BE2C (cell line): ENCODE data around the gene SPAG16. TPM values are rescaled to one million over a fixed set of nuclear protein-coding genes. Genes with fewer than 3 reads are reported as not detected.

Experiments
- DNase-seq: peaks from one replicate; pipeline ENCODE4 v3.0.0-alpha.2; 2020
- H3K27me3 ChIP-seq: fragments of 250-450 bp; sonication (Bioruptor Pico); 2 replicates; pipeline ENCODE4 v1.5.1; 2020; ENCODE audit warnings: mild to moderate bottlenecking
- H3K36me3 ChIP-seq: fragments of 250-450 bp; sonication (Bioruptor Pico); 2 replicates; pipeline ENCODE4 v1.5.1; 2020; ENCODE audit warnings: mild to moderate bottlenecking
- H3K4me1 ChIP-seq: fragments of 250-450 bp; sonication (Bioruptor Pico); 2 replicates; pipeline ENCODE4 v1.5.1; 2020
- H3K4me3 ChIP-seq: 2 replicates; pipeline ENCODE4 v1.5.1; 2011; ENCODE audit warnings: low read depth, low read length
- H3K9me3 ChIP-seq: fragments of 250-450 bp; sonication (Bioruptor Pico); 2 replicates; pipeline ENCODE4 v1.5.1; 2020
- polyA plus RNA-seq: library from polyadenylated mRNA; unstranded; fragments of >200 nt; gene quantifications from one replicate; pipeline ENCODE4 v1.2.1, GENCODE V29; 2012; ENCODE audit warnings: low read depth, missing spikeins; ENCODE audit not compliant: insufficient read length, insufficient read depth
- TF ChIP-seq, protein P1 (sequence below): IDR thresholded peaks from 2 replicates; pipeline ENCODE4 v1.5.1; 2012; ENCODE audit warnings: mild to moderate bottlenecking, low read depth, low read length

Gene SPAG16
- polyA plus RNA-seq: 17.7 TPM

DNA sequence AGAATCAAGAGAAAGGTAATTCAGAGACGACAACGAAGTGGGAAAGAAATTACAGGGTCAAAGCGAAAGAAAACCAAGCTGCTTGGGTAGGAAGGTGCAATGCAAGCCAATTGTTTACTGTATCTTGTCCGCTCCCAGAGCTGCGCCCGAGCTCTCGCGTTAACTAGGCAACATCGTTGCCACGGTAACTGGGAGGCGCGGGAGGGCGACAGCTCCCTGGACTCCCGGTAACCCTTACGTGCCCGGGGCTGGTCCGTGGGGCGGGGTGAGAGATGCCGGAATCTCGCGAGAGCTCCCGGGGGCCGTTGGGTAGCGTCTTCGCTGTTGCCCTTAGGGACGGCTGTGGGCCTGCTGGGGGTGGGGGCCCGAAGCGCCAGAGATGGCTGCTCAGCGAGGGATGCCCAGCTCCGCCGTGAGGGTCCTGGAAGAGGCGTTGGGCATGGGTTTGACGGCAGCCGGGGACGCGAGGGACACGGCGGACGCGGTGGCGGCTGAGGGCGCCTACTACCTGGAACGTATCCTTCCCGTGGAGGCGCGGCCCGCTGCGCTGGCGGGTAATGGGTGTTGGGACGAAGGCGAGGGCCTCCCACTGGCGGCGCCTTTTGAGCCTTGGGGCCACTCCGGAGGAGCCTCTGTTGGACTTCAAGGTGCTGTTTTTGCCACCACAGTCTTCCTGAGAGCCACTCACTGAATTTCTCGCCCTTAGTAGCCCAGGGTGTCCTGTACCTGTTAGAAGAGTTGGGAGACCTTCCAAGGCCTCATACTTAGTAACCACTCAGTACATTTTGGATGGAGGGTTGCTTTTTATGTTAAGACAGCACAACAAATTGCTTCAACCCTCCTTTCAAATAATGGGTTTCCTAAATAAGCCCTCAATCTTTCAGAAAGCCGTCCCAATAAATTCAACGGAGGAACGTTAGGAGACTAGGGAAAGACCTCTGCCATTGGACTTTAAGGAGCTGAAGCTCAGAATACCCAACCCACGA is at the start of gene SPAG16:
SPAG16 (plus strand) TSS at position 360 of the 986 bp plus-strand sequence.
- Histone ChIP-seq H3K9me3 (no peaks in the 10 kb centered on the region), H3K4me3 (peak within 1 kb of the TSS; percentile 82), H3K4me1 (0 out of 2 replicates have a peak, but pooled peaks cover 5% of the 10 kb centered on the region), H3K27me3 (no peaks in the 10 kb centered on the region), H3K36me3 (no peaks in the 10 kb centered on the region)
- TF ChIP-seq, protein P1, sequence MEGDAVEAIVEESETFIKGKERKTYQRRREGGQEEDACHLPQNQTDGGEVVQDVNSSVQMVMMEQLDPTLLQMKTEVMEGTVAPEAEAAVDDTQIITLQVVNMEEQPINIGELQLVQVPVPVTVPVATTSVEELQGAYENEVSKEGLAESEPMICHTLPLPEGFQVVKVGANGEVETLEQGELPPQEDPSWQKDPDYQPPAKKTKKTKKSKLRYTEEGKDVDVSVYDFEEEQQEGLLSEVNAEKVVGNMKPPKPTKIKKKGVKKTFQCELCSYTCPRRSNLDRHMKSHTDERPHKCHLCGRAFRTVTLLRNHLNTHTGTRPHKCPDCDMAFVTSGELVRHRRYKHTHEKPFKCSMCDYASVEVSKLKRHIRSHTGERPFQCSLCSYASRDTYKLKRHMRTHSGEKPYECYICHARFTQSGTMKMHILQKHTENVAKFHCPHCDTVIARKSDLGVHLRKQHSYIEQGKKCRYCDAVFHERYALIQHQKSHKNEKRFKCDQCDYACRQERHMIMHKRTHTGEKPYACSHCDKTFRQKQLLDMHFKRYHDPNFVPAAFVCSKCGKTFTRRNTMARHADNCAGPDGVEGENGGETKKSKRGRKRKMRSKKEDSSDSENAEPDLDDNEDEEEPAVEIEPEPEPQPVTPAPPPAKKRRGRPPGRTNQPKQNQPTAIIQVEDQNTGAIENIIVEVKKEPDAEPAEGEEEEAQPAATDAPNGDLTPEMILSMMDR: no peak
- DNase-seq: peak; percentile 99

DNA sequence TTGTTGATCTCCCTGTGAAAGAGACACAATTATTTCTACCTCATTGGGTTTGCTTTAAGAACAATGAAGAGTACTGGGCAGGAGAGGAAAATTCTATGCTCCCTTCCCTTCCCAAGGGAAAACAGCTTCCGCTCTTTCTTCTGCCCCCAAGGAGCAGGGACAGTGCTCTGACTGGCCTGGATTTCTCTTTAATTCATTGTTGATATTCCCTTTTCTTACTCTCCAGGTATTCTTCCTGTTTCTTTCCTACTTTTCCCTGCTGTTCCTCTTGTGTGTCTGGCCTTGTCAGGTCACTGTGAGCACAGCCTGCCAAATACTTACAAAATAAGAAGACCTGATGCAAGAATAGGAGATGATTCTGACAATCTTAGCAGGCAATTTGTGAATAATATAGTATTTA is 49.6 kb upstream of the SPAG16 start:
- no peak overlapping the region for H3K4me3 ChIP-seq
- H3K27me3 ChIP-seq: no peaks in the 10 kb centered on the region
- TF ChIP-seq, protein P1: no peak
- peaks cover 11% of the 10 kb centered on the region for H3K4me1 ChIP-seq
- H3K36me3 ChIP-seq: no peaks in the 10 kb centered on the region
- H3K9me3 ChIP-seq: no peaks in the 10 kb centered on the region
- no peak for DNase-seq

DNA sequence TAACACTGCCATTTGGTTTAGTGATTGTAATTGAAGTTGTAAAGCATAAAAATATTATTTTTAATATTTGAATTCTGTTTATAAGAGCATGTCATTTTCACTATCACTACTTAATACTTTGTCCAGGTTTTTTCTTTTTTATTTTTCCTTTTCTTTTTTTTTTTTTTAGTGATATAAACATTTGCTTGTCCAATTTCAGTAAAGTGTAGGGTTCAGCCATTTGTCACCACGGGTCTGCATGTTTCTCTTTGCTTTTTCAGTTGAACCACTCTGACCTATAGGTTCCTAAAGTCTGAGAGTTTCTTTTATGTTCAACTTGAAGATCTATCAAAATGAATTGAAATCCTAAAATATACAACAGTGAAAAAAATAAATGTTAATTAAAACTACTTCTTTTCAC is 48.5 kb upstream of the SPAG16 start:
- TF ChIP-seq, protein P1: no peak
- H3K4me3 ChIP-seq: no peak overlapping the region
- peaks cover 11% of the 10 kb centered on the region for H3K4me1 ChIP-seq
- no peaks in the 10 kb centered on the region for H3K27me3 ChIP-seq
- H3K9me3 ChIP-seq: no peaks in the 10 kb centered on the region
- H3K36me3 ChIP-seq: no peaks in the 10 kb centered on the region
- DNase-seq: no peak

DNA sequence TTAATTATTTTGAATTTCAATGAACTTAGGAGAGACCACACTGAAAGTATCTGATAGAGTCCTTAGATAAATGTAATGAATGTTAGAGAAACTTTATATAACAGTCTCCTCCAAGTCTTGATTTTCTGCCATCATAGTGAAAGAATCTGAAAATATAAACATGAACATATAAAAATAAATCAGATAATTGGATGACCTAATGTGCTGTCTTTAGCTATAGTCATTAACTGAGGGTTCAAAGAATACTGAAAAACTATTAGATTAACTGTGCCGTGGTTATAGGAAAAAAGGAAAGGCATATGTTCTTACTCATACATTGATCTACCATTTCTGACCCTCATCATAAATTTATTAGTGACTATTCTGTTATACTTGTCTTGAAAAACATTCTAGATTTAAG is 47.0 kb upstream of the SPAG16 start:
- no peak for DNase-seq
- H3K36me3 ChIP-seq: no peaks in the 10 kb centered on the region
- H3K4me3 ChIP-seq: no peak overlapping the region
- H3K4me1 ChIP-seq: peaks cover 11% of the 10 kb centered on the region
- H3K9me3 ChIP-seq: no peaks in the 10 kb centered on the region
- no peaks in the 10 kb centered on the region for H3K27me3 ChIP-seq
- TF ChIP-seq, protein P1: no peak

DNA sequence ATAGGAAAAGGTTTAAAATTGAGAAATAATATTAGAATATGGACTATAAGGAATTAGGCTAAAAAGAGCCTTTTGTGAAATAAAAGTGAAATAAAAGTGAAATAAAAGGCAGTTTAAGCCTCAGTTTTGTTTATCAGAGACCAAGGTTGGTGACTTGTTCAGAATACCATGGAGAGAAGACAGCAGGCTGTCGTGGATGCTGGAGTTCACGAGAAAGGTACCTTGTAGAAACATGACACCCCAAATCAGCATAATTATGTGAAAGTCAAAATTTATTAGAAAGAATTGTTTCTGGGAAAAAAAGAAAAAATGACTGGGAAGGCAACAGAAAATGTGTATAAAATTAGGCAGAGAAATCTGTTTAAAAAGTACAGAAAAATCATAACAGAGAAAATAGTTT is 46.5 kb upstream of the SPAG16 start:
- H3K27me3 ChIP-seq: no peaks in the 10 kb centered on the region
- TF ChIP-seq, protein P1: no peak
- DNase-seq: no peak
- no peaks in the 10 kb centered on the region for H3K9me3 ChIP-seq
- H3K4me3 ChIP-seq: no peak overlapping the region
- H3K36me3 ChIP-seq: no peaks in the 10 kb centered on the region
- H3K4me1 ChIP-seq: peaks cover 11% of the 10 kb centered on the region
